Neural crest cell (in vitro differentiated cells): ENCODE data around the gene BRCA2. TPM values are rescaled to one million over a fixed set of nuclear protein-coding genes. Genes with fewer than 3 reads are reported as not detected.
A peak's percentile ranks its signal among the peaks of the same experiment; 100 is the strongest.

Source experiments
- DNase-seq: peaks from one replicate; pipeline ENCODE4 v3.0.0; 2021; ENCODE audit warnings: low read depth, mixed read lengths, low spot score
- H3K27ac Mint-ChIP-seq: one replicate; pipeline ENCODE4 v1.8.0; 2021; ENCODE audit warnings: mild to moderate bottlenecking, mixed read lengths; ENCODE audit not compliant: unreplicated experiment
- H3K27me3 Mint-ChIP-seq: 2 replicates; pipeline ENCODE4 v1.8.0; 2021; ENCODE audit warnings: low read depth, mild to moderate bottlenecking, mixed read lengths
- H3K36me3 Mint-ChIP-seq: 2 replicates; pipeline ENCODE4 v1.8.0; 2021; ENCODE audit warnings: low read depth, mild to moderate bottlenecking, mixed read lengths
- H3K4me1 Mint-ChIP-seq: 2 replicates; pipeline ENCODE4 v1.8.0; 2021; ENCODE audit warnings: mixed read lengths
- H3K4me3 Mint-ChIP-seq: one replicate; pipeline ENCODE4 v1.8.0; 2021; ENCODE audit warnings: mild to moderate bottlenecking, mixed read lengths
- H3K9me3 Mint-ChIP-seq: 2 replicates; pipeline ENCODE4 v1.8.0; 2021; ENCODE audit warnings: mixed read lengths
- CTCF ChIP-seq: fragments of 200-600 bp; sonication (generic); conservative IDR thresholded peaks from 2 replicates; pipeline ENCODE4 v1.5.0; 2021; ENCODE audit warnings: antibody characterized with exemption, mild to moderate bottlenecking
- total RNA-seq: library from RNA; stranded (reverse); gene quantifications from 2 replicates; pipeline ENCODE4 v1.2.1, GENCODE V29; 2021

The BRCA2 gene
- total RNA-seq, 1 donor from 2014 or later, result 26.4 TPM

GRCh38 chr13:32381539-32381938 lies 66.2 kb downstream of the BRCA2 start:
- H3K27ac Mint-ChIP-seq, result no peak overlapping the region

DNA sequence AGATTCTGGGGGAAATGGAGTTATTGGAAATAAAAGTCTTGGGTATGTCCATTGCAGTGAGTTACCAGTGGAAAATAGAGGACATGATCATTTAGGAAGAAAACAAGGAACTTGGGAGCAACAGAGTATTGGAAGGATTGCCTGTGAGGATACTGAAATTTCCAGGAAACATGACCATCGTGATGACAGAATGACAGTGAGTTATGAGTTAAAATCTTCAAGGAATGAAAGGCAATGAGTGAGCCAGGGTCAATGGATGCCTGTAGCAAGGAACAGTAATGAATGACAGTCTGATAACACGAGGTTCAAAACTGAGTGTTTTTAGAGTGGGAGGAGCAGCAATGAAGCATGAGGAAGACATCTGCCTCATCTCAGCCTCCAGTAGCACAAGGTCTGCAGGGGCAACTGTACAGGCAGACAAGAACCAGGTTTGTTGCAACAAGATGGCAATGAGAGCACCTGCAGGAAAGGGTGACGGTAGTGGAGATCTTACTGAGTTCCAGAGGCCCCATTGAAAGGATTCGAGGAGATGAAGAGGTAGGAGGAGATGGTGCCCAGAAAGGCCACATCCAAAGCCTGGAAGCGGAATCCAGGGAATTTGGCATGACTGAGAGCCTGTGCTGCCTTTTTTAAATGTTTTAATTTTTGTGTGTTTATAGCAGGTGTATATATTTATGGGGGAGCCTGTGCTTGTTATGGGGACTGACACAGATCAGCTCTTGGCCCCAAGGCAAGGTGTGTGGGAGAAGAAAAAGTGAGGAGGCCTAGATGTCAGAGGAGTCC lies 68.7 kb downstream of the BRCA2 start:
- no peaks in the 10 kb centered on the region for H3K27me3 Mint-ChIP-seq
- H3K9me3 Mint-ChIP-seq, result no peaks in the 10 kb centered on the region
- H3K4me1 Mint-ChIP-seq, result no peaks in the 10 kb centered on the region
- no peak overlapping the region for H3K4me3 Mint-ChIP-seq
- no peak for TF ChIP-seq CTCF
- peaks cover 14% of the 10 kb centered on the region for H3K36me3 Mint-ChIP-seq
- no peak overlapping the region for H3K27ac Mint-ChIP-seq
- no peak for DNase-seq

More at GRCh38 chr13:32381539-32381938, 66.2 kb downstream of the BRCA2 start:
- no peak overlapping the region for H3K4me3 Mint-ChIP-seq
- no peak for DNase-seq
- H3K36me3 Mint-ChIP-seq, result peaks cover 8% of the 10 kb centered on the region
- no peaks in the 10 kb centered on the region for H3K4me1 Mint-ChIP-seq
- H3K9me3 Mint-ChIP-seq, result no peaks in the 10 kb centered on the region
- no peaks in the 10 kb centered on the region for H3K27me3 Mint-ChIP-seq
- TF ChIP-seq CTCF, result peak; percentile 58

- H3K27ac Mint-ChIP-seq, result no peak overlapping the region
- DNase-seq, result no peak
- no peak for TF ChIP-seq CTCF
- H3K36me3 Mint-ChIP-seq, result peaks cover 11% of the 10 kb centered on the region
- no peaks in the 10 kb centered on the region for H3K27me3 Mint-ChIP-seq
- H3K4me3 Mint-ChIP-seq, result no peak overlapping the region
- no peaks in the 10 kb centered on the region for H3K9me3 Mint-ChIP-seq
- H3K4me1 Mint-ChIP-seq, result no peaks in the 10 kb centered on the region
Measured at GRCh38 chr13:32384702-32385101, 69.4 kb downstream of the BRCA2 start.

- TF ChIP-seq CTCF, result no peak
- Mint-ChIP-seq H3K9me3 (no peaks in the 10 kb centered on the region), H3K4me1 (no peaks in the 10 kb centered on the region), H3K36me3 (peaks cover 11% of the 10 kb centered on the region), H3K27ac (no peak overlapping the region), H3K27me3 (no peaks in the 10 kb centered on the region), H3K4me3 (no peak overlapping the region)
- DNase-seq, result no peak
Measured at GRCh38 chr13:32385410-32385809, 70.1 kb downstream of the BRCA2 start.

DNA sequence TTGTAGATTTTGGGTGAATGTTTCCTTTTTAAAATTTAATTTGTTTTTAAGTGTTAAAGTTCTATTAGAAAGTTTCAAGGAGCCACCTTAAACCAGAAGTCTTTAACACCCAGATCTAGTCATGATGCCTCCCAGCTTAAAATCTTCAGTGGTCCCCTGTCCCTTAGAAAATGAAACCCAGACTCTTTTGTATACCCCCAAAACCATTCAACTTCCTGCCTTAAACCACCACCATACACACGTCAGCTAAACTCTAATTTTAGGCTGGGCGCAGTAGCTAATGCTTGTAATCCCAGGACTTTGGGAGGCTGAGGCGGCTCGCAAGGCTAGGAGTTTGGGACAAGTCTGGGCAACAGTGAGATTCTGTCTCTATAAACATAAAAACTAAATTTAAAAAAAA lies 74.7 kb downstream of the BRCA2 start:
- no peak for TF ChIP-seq CTCF
- no peaks in the 10 kb centered on the region for H3K9me3 Mint-ChIP-seq
- H3K36me3 Mint-ChIP-seq, result peaks cover 14% of the 10 kb centered on the region
- peaks cover 5% of the 10 kb centered on the region for H3K4me1 Mint-ChIP-seq
- no peak for DNase-seq
- no peaks in the 10 kb centered on the region for H3K27me3 Mint-ChIP-seq
- no peak overlapping the region for H3K4me3 Mint-ChIP-seq
- H3K27ac Mint-ChIP-seq, result no peak overlapping the region
